HG03039 (cell line): ENCODE results near the gene DNAJC22.
"Not testable (repeated sequence)": the region's sequence is repeated elsewhere in the genome, so short reads cannot be mapped to it uniquely, and the experiment has no call there.

ENCODE experiments used
- ATAC-seq: cut with Tn5 transposase; IDR thresholded peaks from one replicate; pipeline ENCODE4 v1.9.1; 2021; ENCODE audit warnings: mild to moderate bottlenecking, moderate library complexity; ENCODE audit not compliant: unreplicated experiment

DNAJC22 gene

DNA sequence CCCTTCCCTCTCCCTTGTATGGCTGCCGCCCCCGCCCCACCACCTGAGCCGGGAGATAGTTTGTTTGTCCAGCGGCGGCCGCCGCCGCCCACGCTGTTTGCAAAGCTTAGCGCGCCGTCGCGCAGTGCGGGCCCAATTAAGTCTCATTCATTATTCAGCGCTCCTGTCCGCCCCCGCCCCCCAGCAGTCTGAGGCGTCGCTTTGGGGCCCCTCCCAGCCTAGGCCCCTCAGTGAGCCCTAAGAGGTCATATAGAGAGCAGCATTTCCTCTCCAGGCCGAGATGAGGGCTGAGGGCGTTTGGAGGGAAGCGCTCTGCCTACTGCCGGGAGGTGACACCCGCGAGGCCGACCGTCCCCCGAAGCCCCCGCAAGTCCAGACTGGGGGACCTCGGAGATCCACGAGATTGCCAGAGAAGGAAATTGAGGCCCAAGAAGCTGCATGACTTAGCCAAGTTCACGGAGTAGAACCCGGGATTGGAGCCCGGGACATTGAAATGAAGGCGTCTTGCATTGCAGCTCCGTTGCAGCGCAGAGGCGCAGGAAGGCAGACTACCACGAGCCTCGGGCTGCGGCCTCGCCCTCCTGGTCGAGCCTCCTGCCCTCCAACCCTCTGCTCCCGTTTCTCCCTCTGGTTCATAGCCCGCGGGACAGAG is at the start of gene DNAJC22:
Gene DNAJC22, plus strand, starts transcription at position 230 of the 652 bp plus-strand sequence. CDS start 1,985 bp downstream, outside the sequence.
- no peak for ATAC-seq

DNA sequence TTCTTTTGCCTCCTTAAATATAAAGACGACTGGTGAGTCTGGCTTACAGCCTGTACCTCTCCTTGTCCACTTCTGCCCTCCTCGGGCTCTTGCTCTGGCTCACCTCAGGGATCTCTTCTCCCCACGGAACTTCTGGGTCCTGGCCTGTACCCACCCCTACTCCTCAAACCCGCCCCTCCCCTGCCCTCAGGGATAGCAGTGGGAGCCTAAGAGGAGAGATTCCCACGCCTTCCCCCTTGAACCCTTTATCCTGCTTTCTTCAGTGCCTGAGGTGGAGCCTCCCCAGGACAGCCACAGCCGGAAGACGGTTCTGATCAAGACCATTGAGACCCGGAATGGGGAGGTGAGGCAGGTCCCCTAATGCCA is 49.0 kb upstream of the DNAJC22 start:
- no peak for ATAC-seq

DNA sequence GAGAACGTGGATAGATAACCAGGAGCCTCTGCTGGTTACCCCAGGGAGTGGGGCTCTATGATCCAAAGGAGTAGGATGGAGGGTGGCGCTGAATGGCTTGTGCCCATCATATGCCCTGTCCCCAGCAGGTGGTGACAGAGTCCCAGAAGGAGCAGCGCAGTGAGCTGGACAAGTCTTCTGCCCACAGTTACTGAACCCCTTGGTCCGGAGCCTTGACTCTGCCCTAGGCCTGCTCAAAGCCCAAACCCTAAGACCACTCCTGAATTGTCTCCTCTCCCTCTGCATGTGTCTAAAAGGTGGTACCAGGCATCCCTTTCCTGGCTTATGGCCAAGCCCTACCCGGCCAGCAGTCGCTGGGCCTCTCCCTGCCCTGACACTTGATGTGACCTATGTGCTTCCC is 48.5 kb upstream of the DNAJC22 start:
- ATAC-seq: no peak

DNA sequence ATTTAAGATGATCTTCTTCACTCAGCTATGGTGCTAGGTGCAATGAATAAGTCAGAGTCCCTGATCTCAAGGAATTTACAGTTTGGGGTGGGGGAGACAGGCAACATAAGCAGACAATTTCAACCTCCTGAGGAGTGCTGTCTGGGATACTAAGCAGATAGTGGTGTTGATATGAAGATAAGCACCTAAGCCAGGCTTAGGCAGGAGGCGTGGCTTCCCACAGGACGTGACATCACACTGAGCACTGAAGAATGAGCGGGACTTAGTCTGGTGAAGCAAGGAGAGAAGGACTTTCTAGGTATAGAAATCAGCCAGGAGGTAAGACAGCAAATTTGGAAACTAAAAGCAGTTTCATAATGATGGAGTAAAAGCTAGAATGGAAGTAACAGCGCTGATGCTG is 44.9 kb upstream of the DNAJC22 start:
- no peak for ATAC-seq

DNA sequence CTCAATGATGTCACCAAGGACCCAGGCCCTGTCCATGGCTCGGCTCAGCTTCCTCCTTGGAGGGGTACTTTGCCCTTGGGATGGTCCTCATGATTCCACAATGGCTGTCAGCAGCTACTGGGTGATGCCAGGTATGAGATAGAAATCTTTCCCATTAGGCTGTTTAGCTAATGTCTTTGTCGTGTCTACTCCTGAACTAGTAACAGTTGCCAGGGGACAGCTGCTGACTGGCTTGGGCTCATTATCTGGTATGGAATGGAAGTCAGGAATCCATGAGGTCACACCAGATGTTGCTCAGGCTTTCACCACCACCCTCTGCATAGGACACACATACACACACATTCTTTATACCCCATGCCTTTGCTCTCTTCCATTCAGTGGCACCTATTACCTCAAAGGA is 42.5 kb upstream of the DNAJC22 start:
- ATAC-seq: no peak

DNA sequence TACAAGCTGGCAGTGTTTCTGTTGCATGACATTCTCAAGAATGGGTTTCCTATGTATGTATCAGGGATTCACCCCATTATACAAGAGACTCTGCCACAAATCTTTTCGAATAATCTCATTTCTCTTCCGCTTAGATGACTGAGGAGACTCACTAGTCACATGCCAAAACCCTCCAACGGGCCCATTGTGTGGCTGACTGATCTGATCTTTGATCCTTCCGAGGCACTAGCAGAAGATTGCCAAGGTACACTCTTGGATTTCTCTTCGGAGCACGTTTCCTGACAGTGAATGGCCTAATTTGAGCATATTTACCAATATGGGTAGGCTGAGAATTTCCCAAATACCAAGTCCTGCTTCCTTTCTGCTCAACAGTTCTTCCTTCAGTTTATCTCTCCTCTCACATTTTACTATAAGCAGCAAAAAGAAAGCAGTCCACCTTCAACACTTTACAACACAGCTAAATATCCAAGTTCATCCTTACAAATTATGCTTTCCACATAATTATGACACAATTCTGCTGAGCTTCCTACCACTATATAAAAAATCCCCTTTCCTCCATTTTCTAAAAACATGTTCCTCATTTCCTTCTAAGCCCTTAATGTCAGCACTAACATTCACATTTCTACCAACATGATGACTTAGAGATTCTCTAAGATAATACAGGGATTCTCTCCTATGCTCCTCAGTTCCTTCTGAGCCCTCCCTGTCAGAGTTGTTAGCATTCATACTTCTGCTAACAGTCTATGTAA is 40.8 kb upstream of the DNAJC22 start:
- ATAC-seq: no peak

DNA sequence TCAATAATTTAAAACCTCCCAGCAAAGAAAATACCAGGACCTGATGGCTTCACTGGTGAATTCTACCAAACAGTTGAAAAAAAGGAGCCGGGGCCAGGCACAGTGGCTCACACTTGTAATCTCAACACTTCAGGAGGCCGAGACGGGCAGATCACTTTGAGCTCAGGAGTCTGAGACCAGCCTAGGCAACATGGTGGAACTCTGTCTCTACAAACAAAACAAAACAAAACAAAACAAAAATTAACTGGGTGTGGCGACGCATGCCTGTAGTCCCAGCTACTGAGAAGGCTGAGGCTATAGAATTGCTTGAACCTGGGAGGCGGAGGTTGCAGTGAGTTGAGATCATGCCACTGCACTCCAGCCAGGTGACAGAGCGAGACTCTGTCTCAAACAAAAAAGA is 37.3 kb upstream of the DNAJC22 start:
- no peak for ATAC-seq

DNA sequence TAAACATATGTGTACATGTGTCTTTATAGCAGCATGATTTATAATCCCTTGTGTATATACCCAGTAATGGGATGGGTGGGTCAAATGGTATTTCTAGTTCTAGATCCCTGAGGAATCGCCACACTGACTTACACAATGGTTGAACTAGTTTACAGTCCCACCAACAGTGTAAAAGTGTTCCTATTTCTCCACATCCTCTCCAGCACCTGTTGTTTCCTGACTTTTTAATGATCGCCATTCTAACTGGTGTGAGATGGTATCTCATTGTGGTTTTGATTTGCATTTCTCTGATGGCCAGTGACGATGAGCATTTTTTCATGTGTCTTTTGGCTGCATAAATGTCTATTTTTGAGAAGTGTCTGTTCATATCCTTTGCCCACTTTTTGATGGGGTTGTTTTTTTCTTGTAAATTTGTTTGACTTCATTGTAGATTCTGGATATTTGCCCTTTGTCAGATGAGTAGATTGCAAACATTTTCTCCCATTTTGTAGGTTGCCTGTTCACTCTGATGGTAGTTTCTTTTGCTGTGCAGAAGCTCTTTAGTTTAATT is 36.2 kb upstream of the DNAJC22 start:
- ATAC-seq: not testable (repeated sequence)

DNA sequence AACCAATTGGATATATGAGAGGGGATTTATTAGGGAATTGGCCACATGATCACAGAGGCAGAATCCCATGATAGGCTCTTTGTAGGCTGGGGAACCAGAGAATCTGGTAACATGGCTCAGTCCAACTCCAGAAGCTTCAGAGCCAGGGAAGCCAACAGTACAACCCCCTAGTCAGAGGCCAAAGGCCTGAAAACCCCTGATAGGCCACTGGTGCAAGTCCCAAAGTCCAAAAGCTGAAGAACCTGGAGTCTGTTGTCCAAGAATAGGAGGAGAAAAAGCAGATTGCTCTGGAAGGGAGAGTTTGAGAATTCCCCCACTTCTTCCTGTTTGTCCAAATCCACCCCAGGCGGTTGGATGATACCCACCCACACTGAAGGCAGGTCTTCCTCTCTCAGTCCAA is 31.9 kb upstream of the DNAJC22 start:
- ATAC-seq: no peak

DNA sequence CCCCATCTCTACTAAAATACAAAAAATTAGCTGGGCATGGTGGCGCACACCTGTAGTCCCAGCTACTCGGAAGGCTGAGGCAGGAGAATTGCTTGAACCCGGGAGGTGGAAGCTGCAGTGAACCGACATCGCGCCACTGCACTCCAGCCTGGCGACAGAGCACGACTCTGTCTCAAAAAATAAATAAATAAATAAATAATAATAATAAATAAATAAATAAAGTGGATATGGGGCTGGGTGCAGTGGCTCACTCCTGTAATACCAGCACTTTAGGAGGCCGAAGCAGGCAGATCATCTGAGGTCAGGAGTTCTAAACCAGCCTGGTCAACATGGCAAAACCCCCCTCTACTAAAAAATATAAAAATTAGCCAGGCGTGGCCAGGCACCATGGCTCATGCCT is 29.6 kb upstream of the DNAJC22 start:
- ATAC-seq: not testable (repeated sequence)

DNA sequence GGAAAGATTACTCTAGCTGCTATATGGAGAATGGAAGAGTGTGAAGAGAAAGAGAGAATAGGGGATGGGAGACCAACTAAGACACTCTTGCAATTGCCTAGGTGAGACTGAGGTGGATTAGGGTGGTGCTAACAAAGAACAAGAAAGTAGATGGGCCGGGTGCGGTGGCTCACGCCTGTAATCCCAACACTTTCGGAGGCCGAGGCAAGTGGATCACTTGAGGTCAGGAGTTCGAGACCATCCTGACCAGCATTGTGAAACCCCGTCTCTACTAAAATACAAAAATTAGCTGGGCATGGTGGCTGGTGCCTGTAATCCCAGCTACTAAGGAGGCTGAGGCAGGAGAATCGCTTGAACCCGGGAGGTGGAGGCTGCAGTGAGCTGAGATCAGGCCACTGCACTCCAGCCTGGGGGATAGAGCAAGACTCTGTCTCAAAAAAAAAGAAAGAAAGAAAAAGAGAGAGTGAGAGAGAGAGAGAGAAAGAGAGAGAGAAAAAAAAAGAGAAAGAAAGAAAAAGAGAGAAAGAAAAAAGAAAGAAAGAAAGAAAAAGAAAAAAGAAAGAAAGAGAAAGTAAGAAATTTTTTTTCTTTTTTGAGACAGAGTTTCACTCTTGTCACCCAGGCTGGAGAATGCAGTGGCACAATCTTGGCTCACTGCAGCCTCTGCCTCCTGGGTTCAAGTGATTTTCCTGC is 26.1 kb upstream of the DNAJC22 start:
- ATAC-seq: not testable (repeated sequence)

DNA sequence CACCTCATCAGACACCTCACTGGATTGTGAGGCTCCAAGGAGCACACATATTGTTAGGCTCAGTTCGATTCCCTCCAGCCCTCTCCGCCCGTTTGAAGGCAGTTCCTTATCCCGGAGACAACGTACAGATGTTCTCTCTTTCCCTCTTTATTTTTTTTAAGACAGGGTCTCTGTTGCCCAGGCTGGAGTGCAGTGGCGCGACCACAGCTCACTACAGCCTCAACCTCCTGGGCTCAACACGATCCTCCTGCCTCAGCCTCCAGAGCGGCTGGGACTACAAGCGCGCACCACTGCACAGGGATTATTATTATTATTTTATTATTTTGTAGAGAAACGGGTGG is 24.4 kb upstream of the DNAJC22 start:
- no peak for ATAC-seq

DNA sequence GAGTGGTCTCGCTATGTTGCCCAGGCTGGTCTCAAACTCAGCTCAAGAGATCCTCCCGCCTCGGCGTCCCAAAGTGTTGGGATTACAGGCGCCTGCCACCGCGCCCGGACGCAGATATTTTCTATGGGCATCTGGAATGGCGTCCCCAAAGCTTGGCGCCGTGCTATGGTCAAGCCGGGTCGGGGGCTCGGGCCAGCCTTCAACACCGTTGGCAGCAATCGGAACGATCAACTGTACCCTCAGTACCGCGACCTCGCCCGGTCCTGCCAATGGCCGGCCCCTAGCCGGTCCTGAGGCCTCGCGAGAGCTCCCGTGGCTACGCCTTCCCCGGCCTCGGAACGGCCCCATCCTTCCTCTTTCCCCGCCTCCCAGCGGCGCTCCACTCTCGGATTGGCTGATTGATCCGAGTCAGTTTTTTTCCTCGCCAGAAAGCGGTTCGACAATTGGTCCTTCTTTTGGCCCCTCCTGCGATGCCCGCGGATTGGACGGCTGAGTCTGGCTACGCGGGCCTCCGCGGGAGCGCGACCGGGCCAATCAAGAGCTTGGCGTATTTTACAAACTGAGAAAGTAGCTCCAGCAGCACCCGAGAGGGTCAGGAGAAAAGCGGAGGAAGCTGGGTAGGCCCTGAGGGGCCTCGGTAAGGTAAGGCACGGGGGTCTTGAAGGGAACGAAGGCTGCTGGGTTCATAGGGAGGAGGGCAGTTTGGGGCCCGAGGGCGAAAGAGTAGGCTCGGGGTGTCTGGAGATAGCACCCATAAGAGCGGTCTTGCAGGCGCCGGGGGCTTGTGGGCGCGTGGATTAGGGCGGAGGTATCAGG is 23.8 kb upstream of the DNAJC22 start, which contains the start of gene TROAP:
Gene TROAP, plus strand, starts transcription at position 548 of the 816 bp plus-strand sequence. CDS start 354 bp downstream, outside the sequence.
- ATAC-seq: peak; percentile 98

DNA sequence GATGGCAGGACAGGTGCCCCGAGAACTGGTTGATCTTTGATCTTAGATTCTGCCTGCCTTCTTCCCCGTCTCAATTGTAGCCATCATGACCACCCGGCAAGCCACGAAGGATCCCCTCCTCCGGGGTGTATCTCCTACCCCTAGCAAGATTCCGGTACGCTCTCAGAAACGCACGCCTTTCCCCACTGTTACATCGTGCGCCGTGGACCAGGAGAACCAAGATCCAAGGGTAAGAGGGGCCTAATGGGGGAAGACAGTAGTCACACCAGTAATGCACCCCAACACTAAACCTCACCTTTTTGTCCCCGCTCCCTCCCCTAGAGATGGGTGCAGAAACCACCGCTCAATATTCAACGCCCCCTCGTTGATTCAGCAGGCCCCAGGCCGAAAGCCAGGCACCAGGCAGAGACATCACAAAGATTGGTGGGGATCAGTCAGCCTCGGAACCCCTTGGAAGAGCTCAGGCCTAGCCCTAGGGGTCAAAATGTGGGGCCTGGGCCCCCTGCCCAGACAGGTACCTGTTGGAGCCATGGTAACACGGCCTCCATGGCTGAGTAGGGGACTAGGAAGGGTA is 23.1 kb upstream of the DNAJC22 start:
- ATAC-seq: no peak

DNA sequence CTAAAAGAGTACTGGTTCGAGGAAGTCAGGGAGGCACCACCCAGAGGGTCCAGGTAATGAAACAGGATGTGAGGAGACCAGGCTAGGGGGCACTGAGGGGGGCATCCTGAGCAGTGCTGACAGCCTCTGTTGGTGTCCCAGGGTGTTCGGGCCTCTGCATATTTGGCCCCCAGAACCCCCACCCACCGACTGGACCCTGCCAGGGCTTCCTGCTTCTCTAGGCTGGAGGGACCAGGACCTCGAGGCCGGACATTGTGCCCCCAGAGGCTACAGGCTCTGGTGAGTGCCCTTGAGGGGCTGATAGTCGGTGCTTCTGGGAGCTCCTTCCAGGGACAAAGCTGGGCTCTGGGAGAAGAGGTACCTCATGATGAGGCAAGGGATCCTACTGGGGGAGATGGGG is 21.1 kb upstream of the DNAJC22 start:
- no peak for ATAC-seq

DNA sequence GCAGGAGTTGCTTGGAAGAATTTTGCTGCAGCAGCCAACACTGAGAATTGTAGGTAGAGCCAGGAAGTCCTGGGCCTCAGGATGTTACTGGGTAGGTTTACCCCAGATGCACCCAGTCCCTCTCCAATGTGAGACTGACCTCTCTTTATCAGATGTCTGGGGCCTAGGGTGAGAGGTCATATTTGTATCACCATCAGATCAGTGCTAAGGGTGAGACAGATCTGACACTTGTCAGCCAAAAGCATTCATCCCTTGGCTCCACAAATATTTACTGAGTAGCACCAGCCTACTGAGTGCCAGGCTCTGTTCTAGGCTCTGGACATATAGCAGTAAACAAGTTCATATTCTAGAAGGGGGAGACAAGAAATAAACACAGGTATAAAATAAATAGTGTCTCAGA is 19.3 kb upstream of the DNAJC22 start:
- ATAC-seq: no peak

DNA sequence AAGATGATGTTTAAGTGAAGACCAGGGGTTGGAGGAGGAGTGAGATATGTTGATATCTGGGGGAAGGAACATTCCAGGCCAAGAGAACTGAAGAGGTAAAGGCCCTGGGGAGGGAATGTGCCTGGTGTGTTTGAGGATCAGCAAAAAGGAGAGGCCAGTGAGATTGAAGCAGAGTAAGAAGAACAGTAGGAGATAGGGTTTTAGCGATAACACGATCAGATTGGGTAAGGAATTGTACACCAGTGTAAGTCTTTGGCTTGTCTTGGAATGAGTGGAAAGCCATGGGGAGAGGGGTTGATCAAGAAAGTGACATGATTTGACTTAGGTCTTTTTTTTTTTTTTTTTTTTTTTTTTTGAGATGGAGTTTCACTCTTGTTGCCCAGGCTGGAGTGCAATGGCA is 18.8 kb upstream of the DNAJC22 start:
- no peak for ATAC-seq

DNA sequence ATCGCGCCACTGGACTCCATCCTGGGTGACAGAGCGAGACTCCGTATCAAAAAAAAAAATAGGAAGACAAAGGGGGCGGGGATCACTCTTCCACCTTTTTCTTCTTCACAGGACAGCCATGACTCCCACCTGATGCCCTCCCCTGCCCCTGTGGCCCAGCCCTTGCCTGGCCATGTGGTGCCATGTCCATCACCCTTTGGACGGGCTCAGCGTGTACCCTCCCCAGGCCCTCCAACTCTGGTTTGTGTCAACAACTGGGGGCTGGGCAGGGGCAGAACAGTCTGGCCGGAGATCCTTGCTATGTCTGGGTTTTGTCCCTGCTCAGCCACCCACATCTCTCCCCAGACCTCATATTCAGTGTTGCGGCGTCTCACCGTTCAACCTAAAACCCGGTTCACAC is 17.9 kb upstream of the DNAJC22 start:
- ATAC-seq: no peak

DNA sequence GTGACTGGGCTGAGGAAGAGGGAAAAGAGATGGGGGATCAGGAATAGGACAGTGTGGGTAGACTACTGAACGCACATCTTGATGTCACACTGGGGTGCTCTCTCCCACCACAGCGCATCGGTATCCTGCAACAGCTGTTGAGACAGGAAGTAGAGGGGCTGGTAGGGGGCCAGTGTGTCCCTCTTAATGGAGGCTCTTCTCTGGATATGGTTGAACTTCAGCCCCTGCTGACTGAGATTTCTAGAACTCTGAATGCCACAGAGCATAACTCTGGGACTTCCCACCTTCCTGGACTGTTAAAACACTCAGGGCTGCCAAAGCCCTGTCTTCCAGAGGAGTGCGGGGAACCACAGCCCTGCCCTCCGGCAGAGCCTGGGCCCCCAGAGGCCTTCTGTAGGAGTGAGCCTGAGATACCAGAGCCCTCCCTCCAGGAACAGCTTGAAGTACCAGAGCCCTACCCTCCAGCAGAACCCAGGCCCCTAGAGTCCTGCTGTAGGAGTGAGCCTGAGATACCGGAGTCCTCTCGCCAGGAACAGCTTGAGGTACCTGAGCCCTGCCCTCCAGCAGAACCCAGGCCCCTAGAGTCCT is 16.6 kb upstream of the DNAJC22 start:
- ATAC-seq: no peak
